B cell (primary cell): ENCODE results near the gene ERAS.

Source experiments
- EZH2 ChIP-seq: IDR thresholded peaks from 2 replicates; pipeline ENCODE4 v1.6.1; 2012; ENCODE audit warnings: borderline replicate concordance, low read depth, mild to moderate bottlenecking, moderate library complexity, low read length; ENCODE audit not compliant: insufficient read depth, poor library complexity, severe bottlenecking
- TF ChIP-seq, protein P1 (sequence below): fragments of 200-600 bp; IDR thresholded peaks from one replicate; pipeline ENCODE4 v1.8.0; 2022; ENCODE audit warnings: antibody characterized with exemption, mild to moderate bottlenecking

DNA sequence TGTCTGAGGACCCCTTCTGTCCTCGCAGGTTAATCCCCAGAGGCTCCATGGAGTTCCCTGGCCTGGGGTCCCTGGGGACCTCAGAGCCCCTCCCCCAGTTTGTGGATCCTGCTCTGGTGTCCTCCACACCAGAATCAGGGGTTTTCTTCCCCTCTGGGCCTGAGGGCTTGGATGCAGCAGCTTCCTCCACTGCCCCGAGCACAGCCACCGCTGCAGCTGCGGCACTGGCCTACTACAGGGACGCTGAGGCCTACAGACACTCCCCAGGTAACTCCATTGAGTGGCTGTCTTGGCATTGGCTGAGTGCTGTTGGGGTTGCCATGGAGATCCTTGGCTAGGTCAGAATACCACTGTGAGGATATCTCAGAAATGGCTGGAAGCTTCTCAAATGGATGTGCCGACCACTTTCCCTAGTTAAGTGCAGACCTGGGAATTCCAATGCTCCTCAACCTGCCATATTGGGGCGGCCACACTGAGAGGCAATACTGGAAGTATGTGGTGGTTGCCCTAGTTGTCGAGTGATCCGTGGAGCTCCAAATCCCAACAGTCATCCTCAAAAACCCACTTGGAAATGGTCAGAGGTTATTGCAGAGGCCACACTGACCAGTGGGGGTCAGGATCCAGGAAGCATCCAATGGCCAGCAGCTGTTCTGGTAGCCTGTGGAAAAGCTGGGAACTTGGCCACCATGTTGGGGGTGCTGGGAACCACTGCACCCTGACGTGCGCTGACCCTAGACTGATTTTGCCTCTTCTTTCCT, 35.1 kb upstream of the ERAS start:
- TF ChIP-seq, protein P1, sequence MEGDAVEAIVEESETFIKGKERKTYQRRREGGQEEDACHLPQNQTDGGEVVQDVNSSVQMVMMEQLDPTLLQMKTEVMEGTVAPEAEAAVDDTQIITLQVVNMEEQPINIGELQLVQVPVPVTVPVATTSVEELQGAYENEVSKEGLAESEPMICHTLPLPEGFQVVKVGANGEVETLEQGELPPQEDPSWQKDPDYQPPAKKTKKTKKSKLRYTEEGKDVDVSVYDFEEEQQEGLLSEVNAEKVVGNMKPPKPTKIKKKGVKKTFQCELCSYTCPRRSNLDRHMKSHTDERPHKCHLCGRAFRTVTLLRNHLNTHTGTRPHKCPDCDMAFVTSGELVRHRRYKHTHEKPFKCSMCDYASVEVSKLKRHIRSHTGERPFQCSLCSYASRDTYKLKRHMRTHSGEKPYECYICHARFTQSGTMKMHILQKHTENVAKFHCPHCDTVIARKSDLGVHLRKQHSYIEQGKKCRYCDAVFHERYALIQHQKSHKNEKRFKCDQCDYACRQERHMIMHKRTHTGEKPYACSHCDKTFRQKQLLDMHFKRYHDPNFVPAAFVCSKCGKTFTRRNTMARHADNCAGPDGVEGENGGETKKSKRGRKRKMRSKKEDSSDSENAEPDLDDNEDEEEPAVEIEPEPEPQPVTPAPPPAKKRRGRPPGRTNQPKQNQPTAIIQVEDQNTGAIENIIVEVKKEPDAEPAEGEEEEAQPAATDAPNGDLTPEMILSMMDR, result no peak
- no peak for TF ChIP-seq EZH2
